A549 treated with AZD9567 at 1 μM for 4 hours (cell line): ENCODE results near the gene CBLL1. TPM values are rescaled to one million over a fixed set of nuclear protein-coding genes. Genes with fewer than 3 reads are reported as not detected.

Experiments
- total RNA-seq: library from RNA; stranded (reverse); fragments of 200-300 nt; extraction: Qiagen RNA extraction; gene quantifications from 5 replicates; pipeline ENCODE4 v1.2.3, GENCODE V29; 2022; ENCODE audit not compliant: insufficient read depth

The CBLL1 gene
- total RNA-seq, result 28.2 to 62.4 TPM (median 32.0 TPM) in 5 replicates

GRCh38 chr7:107743567-107744344 is at the start of gene CBLL1:
Gene CBLL1 (plus strand): TSS chr7:107744142. CDS start chr7:107744164, 22 bp downstream.

DNA sequence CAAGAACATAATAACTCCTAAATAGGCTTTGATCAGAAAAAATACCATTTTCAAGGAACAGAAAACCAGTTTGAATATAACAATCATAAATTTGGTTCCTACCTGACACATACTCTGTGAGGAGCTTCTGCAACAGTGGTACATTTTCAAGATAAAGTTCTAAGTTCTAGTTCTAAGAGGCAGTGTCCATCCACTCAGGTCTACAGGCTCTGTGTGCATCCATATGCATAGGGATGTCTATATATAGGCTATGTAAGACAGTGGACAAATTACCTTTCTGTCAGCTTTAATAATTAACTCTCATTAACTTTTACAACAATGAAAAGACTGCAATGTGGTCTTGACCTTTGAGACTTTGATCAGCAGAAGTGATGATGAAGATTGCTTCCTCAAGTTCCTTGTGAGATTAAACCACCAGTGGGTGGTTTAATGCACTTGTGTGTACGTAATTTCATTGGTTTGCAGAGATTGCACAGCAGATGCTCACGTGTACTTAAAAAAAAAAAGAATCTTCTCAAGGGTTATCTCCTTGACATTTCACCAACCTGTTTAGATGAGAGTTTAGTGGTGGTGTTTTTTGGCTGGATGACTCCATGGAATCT is 59.2 kb downstream of the CBLL1 start, which contains the start of gene SLC26A3:
Gene SLC26A3 (minus strand): TSS at position 215 of the 602 bp plus-strand sequence. CDS start 8,714 bp downstream, outside the sequence.

Other genes starting within 250 kb of the CBLL1 start
- gene COG5, start 180.2 kb upstream of the CBLL1 start, total RNA-seq, result 8.1 to 18.2 TPM (median 10.1 TPM) in 5 replicates
- 5.4 to 9.6 TPM (median 9.2 TPM) in 5 replicates for gene DUS4L, start 180.2 kb upstream of the CBLL1 start, total RNA-seq
- 36.2 to 81.9 TPM (median 40.5 TPM) in 5 replicates for gene BCAP29, start 163.9 kb upstream of the CBLL1 start, total RNA-seq
- gene SLC26A4, start 83.3 kb upstream of the CBLL1 start, total RNA-seq, result 0.06 to 0.15 TPM (median 0.10 TPM) in 4 of 5 replicates, not detected in the other
- not detected in 5 replicates for gene SLC26A3, start 59.1 kb downstream of the CBLL1 start, total RNA-seq
- 84.2 to 99.5 TPM (median 94.8 TPM) in 5 replicates for gene DLD, start 147.0 kb downstream of the CBLL1 start, total RNA-seq